Suppressor macrophage treated with lipopolysaccharide for 4 hours (primary cell): ENCODE measurements around the gene CUX1.
"Not testable (repeated sequence)": the region's sequence is repeated elsewhere in the genome, so short reads cannot be mapped to it uniquely, and the experiment has no call there.

Experiments used
- DNase-seq: peaks from one replicate; pipeline ENCODE4 v3.0.0-alpha.2; 2020

CUX1 gene

GRCh38 chr7:102329366-102329765 is 511.9 kb downstream of the CUX1 start:
- not testable (repeated sequence) for DNase-seq

DNA sequence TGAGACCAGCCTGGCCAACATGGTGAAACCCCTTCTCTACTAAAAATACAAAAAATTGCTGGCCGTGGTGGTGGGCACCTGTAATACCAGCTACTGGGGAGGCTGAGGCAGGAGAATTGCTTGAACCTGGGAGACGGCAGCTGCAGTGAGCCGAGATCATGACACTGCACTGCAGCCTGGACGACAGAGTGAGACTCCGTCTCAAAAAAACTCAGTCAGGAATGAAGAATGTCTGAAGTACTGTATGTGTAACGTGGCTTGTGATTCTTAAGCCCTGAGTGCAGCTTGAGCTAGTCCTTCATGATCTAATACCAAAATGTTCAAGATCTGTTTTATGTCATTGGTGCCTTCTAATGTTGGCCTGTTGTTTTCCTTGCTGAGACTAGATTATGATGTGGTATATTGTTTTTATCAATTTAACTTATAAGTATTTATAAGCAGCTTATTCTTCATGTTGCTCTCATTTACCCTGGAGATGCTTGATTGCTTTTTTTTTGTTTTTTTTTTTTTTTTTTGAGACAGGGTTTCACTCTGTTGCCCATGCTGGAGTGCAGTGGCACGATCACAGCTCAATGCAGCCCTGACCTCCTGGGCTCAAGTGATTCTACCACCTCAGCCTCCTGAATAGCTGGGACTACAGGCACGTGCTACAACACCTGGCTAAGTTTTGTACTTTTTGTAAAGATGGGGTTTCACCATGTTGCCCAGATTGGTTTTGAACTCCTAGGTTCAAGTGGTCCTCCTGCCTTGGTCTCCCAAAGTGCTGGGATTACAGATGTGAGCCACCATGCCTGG is 513.4 kb downstream of the CUX1 start:
- DNase-seq = not testable (repeated sequence)
